PFSK-1 (cell line): Measurements from ENCODE around the gene TTC28.

Source experiments
- FOXP2 ChIP-seq: optimal IDR thresholded peaks from 2 replicates; pipeline ENCODE3; 2011; ENCODE audit warnings: borderline replicate concordance, control low read depth, inconsistent platforms; ENCODE audit not compliant: insufficient read depth; ENCODE audit errors: extremely low read length, extremely low read depth
- POLR2AphosphoS5 ChIP-seq: IDR thresholded peaks from 2 replicates; pipeline ENCODE4 v1.6.1; 2012; ENCODE audit warnings: low read depth, mild to moderate bottlenecking, control low read depth, low read length, moderate library complexity
- SIN3A ChIP-seq: IDR thresholded peaks from 2 replicates; pipeline ENCODE4 v1.6.1; 2012; ENCODE audit warnings: mild to moderate bottlenecking, low read length, moderate library complexity, borderline replicate concordance; ENCODE audit not compliant: insufficient read depth
- TAF1 ChIP-seq: IDR thresholded peaks from 2 replicates; pipeline ENCODE4 v1.6.1; 2012; ENCODE audit warnings: low read length, control low read depth, borderline replicate concordance; ENCODE audit not compliant: insufficient read depth
- TF ChIP-seq, protein P1 (sequence below), 2 experiments: IDR thresholded peaks; 2 replicates each; pipeline versions ENCODE4 v1.6.1 to v1.8.0; 2011 to 2012; ENCODE audit warnings: low read depth in 2 of 2, low read length in 2 of 2, control low read depth in 1 of 2, inconsistent platforms in 1 of 2, mild to moderate bottlenecking in 1 of 2, moderate library complexity in 1 of 2; ENCODE audit not compliant: insufficient read depth in 1 of 2

DNA sequence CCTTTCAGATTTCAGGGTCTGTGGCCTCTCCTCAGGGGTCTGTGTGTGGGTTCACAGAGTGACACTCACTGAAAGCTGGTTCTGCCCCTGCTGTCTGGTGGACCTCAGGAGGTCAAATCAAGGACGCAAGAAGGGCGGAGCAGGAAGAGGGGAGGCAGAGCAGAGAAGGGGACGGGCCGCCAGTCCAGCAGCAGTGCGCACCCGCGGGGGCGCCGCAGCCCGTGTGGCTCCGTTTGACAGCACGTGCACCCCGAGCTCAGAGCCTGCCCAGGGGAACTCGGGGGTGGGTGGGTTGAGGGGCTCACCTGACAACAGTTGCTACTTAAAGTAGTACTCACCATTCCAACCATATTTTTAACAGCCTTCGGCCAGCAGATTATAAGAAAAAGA, 689.2 kb downstream of the TTC28 start:
- no peak for TF ChIP-seq POLR2AphosphoS5
- TF ChIP-seq, protein P1, sequence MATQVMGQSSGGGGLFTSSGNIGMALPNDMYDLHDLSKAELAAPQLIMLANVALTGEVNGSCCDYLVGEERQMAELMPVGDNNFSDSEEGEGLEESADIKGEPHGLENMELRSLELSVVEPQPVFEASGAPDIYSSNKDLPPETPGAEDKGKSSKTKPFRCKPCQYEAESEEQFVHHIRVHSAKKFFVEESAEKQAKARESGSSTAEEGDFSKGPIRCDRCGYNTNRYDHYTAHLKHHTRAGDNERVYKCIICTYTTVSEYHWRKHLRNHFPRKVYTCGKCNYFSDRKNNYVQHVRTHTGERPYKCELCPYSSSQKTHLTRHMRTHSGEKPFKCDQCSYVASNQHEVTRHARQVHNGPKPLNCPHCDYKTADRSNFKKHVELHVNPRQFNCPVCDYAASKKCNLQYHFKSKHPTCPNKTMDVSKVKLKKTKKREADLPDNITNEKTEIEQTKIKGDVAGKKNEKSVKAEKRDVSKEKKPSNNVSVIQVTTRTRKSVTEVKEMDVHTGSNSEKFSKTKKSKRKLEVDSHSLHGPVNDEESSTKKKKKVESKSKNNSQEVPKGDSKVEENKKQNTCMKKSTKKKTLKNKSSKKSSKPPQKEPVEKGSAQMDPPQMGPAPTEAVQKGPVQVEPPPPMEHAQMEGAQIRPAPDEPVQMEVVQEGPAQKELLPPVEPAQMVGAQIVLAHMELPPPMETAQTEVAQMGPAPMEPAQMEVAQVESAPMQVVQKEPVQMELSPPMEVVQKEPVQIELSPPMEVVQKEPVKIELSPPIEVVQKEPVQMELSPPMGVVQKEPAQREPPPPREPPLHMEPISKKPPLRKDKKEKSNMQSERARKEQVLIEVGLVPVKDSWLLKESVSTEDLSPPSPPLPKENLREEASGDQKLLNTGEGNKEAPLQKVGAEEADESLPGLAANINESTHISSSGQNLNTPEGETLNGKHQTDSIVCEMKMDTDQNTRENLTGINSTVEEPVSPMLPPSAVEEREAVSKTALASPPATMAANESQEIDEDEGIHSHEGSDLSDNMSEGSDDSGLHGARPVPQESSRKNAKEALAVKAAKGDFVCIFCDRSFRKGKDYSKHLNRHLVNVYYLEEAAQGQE (IDR thresholded peaks at IDR 0.05; ENCODE audit: insufficient read depth in 1 of 2, low read depth in 2 of 2, low read length in 2 of 2): no peak
- TF ChIP-seq TAF1: no peak
- no peak for TF ChIP-seq FOXP2
- no peak for TF ChIP-seq SIN3A
